Hepatocyte (in vitro differentiated cells): ENCODE results near the gene CYSRT1. TPM values are rescaled to one million over a fixed set of nuclear protein-coding genes. Genes with fewer than 3 reads are reported as not detected.

Experiments
- DNase-seq: peaks from one replicate; pipeline ENCODE4 v3.0.0-alpha.2; 2016; ENCODE audit warnings: low spot score
- H2AFZ ChIP-seq: fragments of 200-600 bp; sonication (generic); 2 replicates; pipeline ENCODE4 v1.6.0; 2016; ENCODE audit warnings: antibody characterized with exemption, mild to moderate bottlenecking
- H3K27ac ChIP-seq: fragments of 200-600 bp; sonication (generic); 2 replicates; pipeline ENCODE4 v1.5.1; 2016; ENCODE audit warnings: mild to moderate bottlenecking
- H3K27me3 ChIP-seq: fragments of 200-600 bp; sonication (generic); 2 replicates; pipeline ENCODE4 v1.6.1; 2016
- H3K36me3 ChIP-seq: fragments of 200-600 bp; sonication (generic); replicated peaks from 2 replicates; pipeline ENCODE4 v1.5.1; 2016; ENCODE audit warnings: low read depth; ENCODE audit not compliant: insufficient read depth
- H3K4me1 ChIP-seq: fragments of 200-600 bp; sonication (generic); 2 replicates; pipeline ENCODE4 v1.5.1; 2016; ENCODE audit warnings: mild to moderate bottlenecking, moderate library complexity; ENCODE audit not compliant: insufficient read depth
- H3K4me2 ChIP-seq: fragments of 200-600 bp; sonication (generic); 2 replicates; pipeline ENCODE4 v1.6.0; 2016
- H3K4me3 ChIP-seq: fragments of 200-600 bp; sonication (generic); 2 replicates; pipeline ENCODE4 v1.5.1; 2016; ENCODE audit warnings: mild to moderate bottlenecking
- H3K79me2 ChIP-seq: fragments of 200-600 bp; sonication (generic); 2 replicates; pipeline ENCODE4 v1.6.0; 2017; ENCODE audit warnings: mild to moderate bottlenecking
- H3K9me2 ChIP-seq: fragments of 200-600 bp; sonication (generic); replicated peaks from 2 replicates; pipeline ENCODE4 v1.6.0; 2017; ENCODE audit warnings: mild to moderate bottlenecking; ENCODE audit not compliant: insufficient read depth
- H3K9me3 ChIP-seq: fragments of 200-600 bp; sonication (generic); 2 replicates; pipeline ENCODE4 v1.5.1; 2016; ENCODE audit warnings: low read depth, mild to moderate bottlenecking
- H4K20me1 ChIP-seq: fragments of 200-600 bp; sonication (generic); 2 replicates; pipeline ENCODE4 v1.6.0; 2016; ENCODE audit warnings: mild to moderate bottlenecking; ENCODE audit not compliant: insufficient read depth, poor library complexity, severe bottlenecking
- EZH2 ChIP-seq: fragments of 200-600 bp; sonication (generic); IDR thresholded peaks from 2 replicates; pipeline ENCODE4 v1.6.1; 2016; ENCODE audit warnings: antibody characterized with exemption, mild to moderate bottlenecking, borderline replicate concordance
- EZH2phosphoT487 ChIP-seq: fragments of 200-600 bp; sonication (generic); IDR thresholded peaks from one replicate; pipeline ENCODE4 v1.6.1; 2018; ENCODE audit warnings: antibody characterized with exemption, mild to moderate bottlenecking, low read depth, moderate library complexity; ENCODE audit not compliant: unreplicated experiment, severe bottlenecking
- whole genome bisulfite sequencing: methylation state at CpG from one replicate; pipeline ENCODE4 v1.1.6; 2016; ENCODE audit warnings: low lambda C conversion rate; ENCODE audit errors: missing lambda C conversion rate; 5-methylcytosine and 5-hydroxymethylcytosine counted together
- polyA plus RNA-seq: library from polyadenylated mRNA; unstranded; fragments of >200 nt; fragmentation: Nextera tagmentation; extraction: Ambion mirVana; gene quantifications from 2 replicates; pipeline ENCODE4 v1.2.1, GENCODE V29; 2016
- total RNA-seq: library from RNA; depleted of rRNA; stranded (reverse); fragments of >200 nt; gene quantifications from 2 replicates; pipeline ENCODE4 v1.2.3, GENCODE V29; 2014
- TF ChIP-seq, protein P1 (sequence below): fragments of 200-600 bp; sonication (generic); IDR thresholded peaks from 2 replicates; pipeline ENCODE4 v1.5.1; 2016; ENCODE audit warnings: antibody characterized with exemption, mild to moderate bottlenecking; ENCODE audit not compliant: poor library complexity

CYSRT1 gene
- total and polyA plus RNA-seq, 2 experiments from 2014 or later = 1.4 to 2.1 TPM

DNA sequence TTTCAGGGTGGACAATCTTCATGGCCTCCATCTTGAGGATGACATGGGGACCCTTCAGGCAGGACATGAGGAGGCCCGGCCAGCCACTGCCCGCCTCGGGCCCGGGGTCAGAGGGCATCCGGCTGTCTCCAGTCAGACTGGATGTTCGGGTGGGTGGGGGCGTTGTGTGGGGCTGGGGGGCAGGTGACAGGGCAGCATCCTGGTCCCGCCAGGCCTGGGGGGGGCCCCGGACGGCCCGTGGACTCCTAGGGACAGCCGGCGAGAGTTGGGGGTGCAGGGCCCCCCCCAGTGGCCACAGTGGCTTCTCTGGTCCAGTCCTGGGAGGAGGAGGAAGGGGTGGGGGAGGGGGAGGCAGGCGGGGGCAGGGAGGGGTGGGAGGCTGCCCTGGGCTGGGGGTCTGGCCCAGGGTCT is 3.9 kb upstream of the CYSRT1 start:
- Histone ChIP-seq H3K9me3 (no peaks in the 10 kb centered on the region), H3K9me2 (no peaks in the 10 kb centered on the region), H3K36me3 (no peaks in the 10 kb centered on the region), H3K4me1 (peaks cover 34% of the 10 kb centered on the region), H3K79me2 (no peaks in the 10 kb centered on the region), H3K4me2 (peak overlapping the region; percentile 93), H4K20me1 (no peaks in the 10 kb centered on the region), H2AFZ (no peak overlapping the region), H3K4me3 (no peak overlapping the region), H3K27ac (no peak overlapping the region), H3K27me3 (no peaks in the 10 kb centered on the region)
- no peak for DNase-seq
- TF ChIP-seq, protein P1, sequence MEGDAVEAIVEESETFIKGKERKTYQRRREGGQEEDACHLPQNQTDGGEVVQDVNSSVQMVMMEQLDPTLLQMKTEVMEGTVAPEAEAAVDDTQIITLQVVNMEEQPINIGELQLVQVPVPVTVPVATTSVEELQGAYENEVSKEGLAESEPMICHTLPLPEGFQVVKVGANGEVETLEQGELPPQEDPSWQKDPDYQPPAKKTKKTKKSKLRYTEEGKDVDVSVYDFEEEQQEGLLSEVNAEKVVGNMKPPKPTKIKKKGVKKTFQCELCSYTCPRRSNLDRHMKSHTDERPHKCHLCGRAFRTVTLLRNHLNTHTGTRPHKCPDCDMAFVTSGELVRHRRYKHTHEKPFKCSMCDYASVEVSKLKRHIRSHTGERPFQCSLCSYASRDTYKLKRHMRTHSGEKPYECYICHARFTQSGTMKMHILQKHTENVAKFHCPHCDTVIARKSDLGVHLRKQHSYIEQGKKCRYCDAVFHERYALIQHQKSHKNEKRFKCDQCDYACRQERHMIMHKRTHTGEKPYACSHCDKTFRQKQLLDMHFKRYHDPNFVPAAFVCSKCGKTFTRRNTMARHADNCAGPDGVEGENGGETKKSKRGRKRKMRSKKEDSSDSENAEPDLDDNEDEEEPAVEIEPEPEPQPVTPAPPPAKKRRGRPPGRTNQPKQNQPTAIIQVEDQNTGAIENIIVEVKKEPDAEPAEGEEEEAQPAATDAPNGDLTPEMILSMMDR = no peak
- TF ChIP-seq EZH2phosphoT487 = no peak
- TF ChIP-seq EZH2 = no peak
- WGBS = 91% methylated on average over 6 of the region's 14 CpGs

DNA sequence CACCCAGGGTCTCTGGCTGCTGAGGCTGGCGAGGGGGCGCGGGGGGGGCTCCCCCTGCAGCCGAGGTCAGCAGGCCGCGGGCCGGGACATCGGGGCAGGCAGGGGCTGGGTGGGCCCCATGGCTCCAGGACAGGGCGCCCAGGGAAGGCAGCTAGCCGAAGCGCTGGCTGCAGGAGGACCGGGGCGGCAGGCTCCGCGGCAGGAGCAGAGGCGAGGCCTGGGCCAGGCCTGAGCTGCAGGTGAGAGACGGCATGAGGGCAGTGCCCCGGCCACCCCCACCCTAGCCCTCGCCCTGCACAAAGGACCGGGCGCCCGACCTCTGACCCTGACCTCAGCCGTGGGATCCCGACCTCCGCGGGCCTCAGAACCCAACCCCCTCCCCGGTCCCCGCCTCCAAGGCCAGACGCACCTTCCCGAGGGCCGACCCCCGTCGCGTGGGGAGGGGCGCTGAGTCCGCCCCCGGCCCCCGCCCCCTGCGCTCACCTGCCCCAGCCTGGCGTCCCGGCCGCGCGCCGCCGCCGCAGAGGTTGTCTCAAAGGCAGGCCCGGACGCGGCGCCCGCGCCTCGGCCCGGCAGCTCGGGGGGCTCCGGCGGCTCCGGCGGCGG is 3.4 kb upstream of the CYSRT1 start:
- no peaks in the 10 kb centered on the region for H3K9me3 ChIP-seq
- peak overlapping the region; percentile 93 for H3K4me2 ChIP-seq
- H3K4me1 ChIP-seq = peaks cover 39% of the 10 kb centered on the region
- H3K4me3 ChIP-seq = no peak overlapping the region
- no peak for TF ChIP-seq EZH2phosphoT487
- TF ChIP-seq, protein P1 = no peak
- no peak for TF ChIP-seq EZH2
- WGBS = 13% methylated on average over 10 of the region's 61 CpGs
- no peak overlapping the region for H3K27ac ChIP-seq
- H4K20me1 ChIP-seq = no peaks in the 10 kb centered on the region
- no peaks in the 10 kb centered on the region for H3K27me3 ChIP-seq
- no peaks in the 10 kb centered on the region for H3K9me2 ChIP-seq
- H3K79me2 ChIP-seq = no peaks in the 10 kb centered on the region
- DNase-seq = no peak
- H3K36me3 ChIP-seq = no peaks in the 10 kb centered on the region
- H2AFZ ChIP-seq = no peak overlapping the region

DNA sequence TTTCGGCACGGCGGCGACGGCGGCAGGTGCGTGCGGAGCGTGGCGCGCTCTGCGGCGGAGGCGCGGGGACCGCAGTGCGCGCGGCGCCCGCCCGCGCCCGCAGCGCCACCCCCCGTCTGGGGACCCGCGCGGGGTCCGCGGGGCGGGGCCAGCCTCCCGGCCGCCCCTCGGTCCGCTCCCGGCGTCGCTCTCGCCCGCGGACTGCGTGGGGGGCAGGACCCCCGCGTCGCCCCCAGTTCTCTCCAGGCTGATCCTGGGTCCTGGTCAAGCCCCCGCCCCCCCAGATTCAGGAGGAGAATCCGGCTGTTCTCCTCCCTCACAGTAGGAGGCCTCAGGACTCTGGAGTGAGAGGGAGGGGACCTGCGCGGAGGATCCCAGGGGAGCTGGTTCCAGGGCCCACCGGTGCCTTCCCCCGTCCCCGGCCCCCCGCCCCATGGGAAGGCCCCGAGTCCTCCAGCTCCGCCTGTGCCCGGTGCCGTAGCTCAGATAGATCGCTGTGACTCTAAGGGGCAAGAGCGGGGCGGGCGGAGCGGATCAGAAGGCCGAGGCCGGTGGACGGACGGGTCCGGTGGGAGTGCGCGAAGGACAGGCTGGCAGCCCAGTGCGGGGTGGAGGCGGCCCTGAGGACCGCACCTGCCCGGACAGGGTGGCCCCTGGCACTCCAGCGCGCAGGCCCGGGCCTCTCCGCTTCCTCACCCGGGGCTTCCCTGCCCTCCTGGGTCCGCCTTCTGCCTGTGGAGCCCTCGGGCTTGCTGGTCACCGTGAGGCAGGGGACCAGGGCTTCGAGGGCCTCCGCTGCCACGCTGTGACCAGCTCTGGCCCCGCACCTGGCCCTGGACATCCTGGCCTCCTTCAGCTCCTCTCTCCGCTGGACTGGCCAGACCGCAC is 2.5 kb upstream of the CYSRT1 start, which contains the start of gene RNF208:
Gene RNF208, minus strand, starts transcription at position 51 of the 888 bp plus-strand sequence. CDS start 1,028 bp downstream, outside the sequence.
- Histone ChIP-seq H3K4me1 (peaks cover 40% of the 10 kb centered on the region), H4K20me1 (no peaks in the 10 kb centered on the region), H3K4me2 (peak within 1 kb of the TSS; percentile 95), H3K9me3 (no peaks in the 10 kb centered on the region), H3K36me3 (no peaks in the 10 kb centered on the region), H3K27ac (peak within 1 kb of the TSS; percentile 91), H3K79me2 (no peaks in the 10 kb centered on the region), H3K9me2 (no peaks in the 10 kb centered on the region), H3K4me3 (peak within 1 kb of the TSS; percentile 39), H3K27me3 (no peaks in the 10 kb centered on the region), H2AFZ (peak within 1 kb of the TSS; percentile 45)
- TF ChIP-seq EZH2 (no peak), EZH2phosphoT487 (no peak)
- TF ChIP-seq, protein P1 = no peak
- WGBS = 15% methylated on average over 33 of the region's 88 CpGs
- peak; percentile 58 for DNase-seq
